MG63 (cell line): Measurements from ENCODE around the gene MED12. TPM values are rescaled to one million over a fixed set of nuclear protein-coding genes. Genes with fewer than 3 reads are reported as not detected.

Experiments
- total RNA-seq: library from RNA; depleted of rRNA; stranded (reverse); fragments of >200 nt; shearing (Covaris generic); gene quantifications from 2 replicates; pipeline ENCODE4 v1.2.3, GENCODE V29; 2014; ENCODE audit warnings: low replicate concordance; rRNA removed

MED12 gene
- total RNA-seq, 1 experiment from 2014 or later = 9.3 TPM

Other genes with a start within 250 kb of the MED12 start
- gene TEX11, start 209.9 kb upstream of the MED12 start, total RNA-seq = not detected in 2 replicates
- not detected in 2 replicates for gene SLC7A3, start 187.5 kb upstream of the MED12 start, total RNA-seq
- gene SNX12, start 50.3 kb upstream of the MED12 start, total RNA-seq = 35.4 and 101 TPM in 2 replicates
- 3.8 and 4.9 TPM in 2 replicates for gene FOXO4, start 22.7 kb upstream of the MED12 start, total RNA-seq
- not detected in 2 replicates for gene CXorf65, start 11.9 kb upstream of the MED12 start, total RNA-seq
- not detected in 2 replicates for gene IL2RG, start 7.0 kb upstream of the MED12 start, total RNA-seq
- 0.07 and 0.10 TPM in 2 replicates for gene NLGN3, start 26.2 kb downstream of the MED12 start, total RNA-seq
- gene GJB1, start 104.6 kb downstream of the MED12 start, total RNA-seq = not detected in 2 replicates
- 2.7 and 10.0 TPM in 2 replicates for gene ZMYM3, start 135.5 kb downstream of the MED12 start, total RNA-seq
- 471 and 489 TPM in 2 replicates for gene NONO, start 165.0 kb downstream of the MED12 start, total RNA-seq
- 0.86 and 0.92 TPM in 2 replicates for gene ITGB1BP2, start 183.2 kb downstream of the MED12 start, total RNA-seq
- 17.9 and 19.2 TPM in 2 replicates for gene TAF1, start 247.8 kb downstream of the MED12 start, total RNA-seq